Activated CD4-positive, alpha-beta T cell treated with anti-CD3 and anti-CD28 coated beads for 1 hour (primary cell): ENCODE measurements around the gene FAM193B.

Experiments used
- DNase-seq: peaks from one replicate; pipeline ENCODE4 v3.0.0-alpha.2; 2020

The FAM193B gene

GRCh38 chr5:177554474-177555111, at the start of gene FAM193B:
Gene FAM193B, minus strand, starts transcription at chr5:177554563. Its CDS starts 105 bp downstream, at chr5:177554458.
- peak; percentile 93 for DNase-seq

- no peak for DNase-seq
Observed at GRCh38 chr5:177604116-177604521, 49.8 kb upstream of the FAM193B start.

GRCh38 chr5:177603631-177604030, 49.3 kb upstream of the FAM193B start:
- DNase-seq = no peak

GRCh38 chr5:177602458-177602830, 48.1 kb upstream of the FAM193B start:
- DNase-seq = no peak

- no peak for DNase-seq
Observed at GRCh38 chr5:177601577-177602457, 47.5 kb upstream of the FAM193B start.

- DNase-seq = no peak
Observed at GRCh38 chr5:177601126-177601525, 46.8 kb upstream of the FAM193B start.

GRCh38 chr5:177600508-177601018, 46.2 kb upstream of the FAM193B start:
- no peak for DNase-seq

- DNase-seq = peak; percentile 77
Observed at GRCh38 chr5:177599731-177600507, 45.6 kb upstream of the FAM193B start, which contains the start of gene B4GALT7. Gene B4GALT7, plus strand, starts transcription at chr5:177600132. Its CDS starts 79 bp downstream, at chr5:177600211.

- DNase-seq = no peak
Observed at GRCh38 chr5:177598477-177598876, 44.1 kb upstream of the FAM193B start.

- no peak for DNase-seq
Observed at GRCh38 chr5:177596775-177597238, 42.4 kb upstream of the FAM193B start.

GRCh38 chr5:177595991-177596774, 41.8 kb upstream of the FAM193B start:
- no peak for DNase-seq

- no peak for DNase-seq
Observed at GRCh38 chr5:177595026-177595585, 40.7 kb upstream of the FAM193B start.

- DNase-seq = no peak
Observed at GRCh38 chr5:177594071-177594470, 39.7 kb upstream of the FAM193B start.

GRCh38 chr5:177593511-177593910, 39.1 kb upstream of the FAM193B start:
- no peak for DNase-seq

- no peak for DNase-seq
Observed at GRCh38 chr5:177592905-177593304, 38.5 kb upstream of the FAM193B start.

GRCh38 chr5:177592010-177592834, 37.9 kb upstream of the FAM193B start, which contains the start of gene TMED9:
Gene TMED9, plus strand, starts transcription at chr5:177592203. Its CDS starts 12 bp downstream, at chr5:177592215.
- DNase-seq = peak; percentile 81

GRCh38 chr5:177591690-177592009, 37.3 kb upstream of the FAM193B start:
- no peak for DNase-seq

- DNase-seq = no peak
Observed at GRCh38 chr5:177590406-177590805, 36.0 kb upstream of the FAM193B start.

GRCh38 chr5:177588413-177588909, 34.1 kb upstream of the FAM193B start:
- no peak for DNase-seq

GRCh38 chr5:177578316-177578715, 24.0 kb upstream of the FAM193B start:
- DNase-seq = no peak

GRCh38 chr5:177576169-177576568, 21.8 kb upstream of the FAM193B start:
- no peak for DNase-seq
